GM12873 (cell line): ENCODE results near the gene FA2H.

Source experiments
- TF ChIP-seq, protein P1 (sequence below): IDR thresholded peaks from 2 replicates; pipeline ENCODE4 v1.5.1; 2012; ENCODE audit warnings: low read depth, mild to moderate bottlenecking, moderate library complexity, low read length, control low read depth; ENCODE audit not compliant: insufficient read depth; ENCODE audit errors: missing control alignments

FA2H gene

DNA sequence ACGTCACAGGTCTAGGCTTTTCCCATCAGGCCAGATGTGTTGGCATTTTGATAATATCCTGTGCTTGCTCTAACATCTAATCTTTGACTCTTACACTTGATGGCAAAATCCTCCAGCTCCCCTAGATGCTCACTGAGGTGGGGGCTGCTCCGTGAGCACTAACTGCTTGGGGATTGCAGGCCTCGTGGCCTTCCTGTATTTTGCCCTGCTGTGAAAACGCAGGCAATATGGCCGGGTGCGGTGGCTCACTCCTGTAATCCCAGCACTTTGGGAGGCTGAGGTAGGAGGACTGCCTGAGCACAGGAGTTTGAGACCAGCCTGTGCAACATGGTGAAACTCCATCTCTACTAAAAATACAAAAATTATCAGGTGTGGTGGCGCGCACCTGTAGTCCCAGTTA, 64.2 kb downstream of the FA2H start:
- TF ChIP-seq, protein P1, sequence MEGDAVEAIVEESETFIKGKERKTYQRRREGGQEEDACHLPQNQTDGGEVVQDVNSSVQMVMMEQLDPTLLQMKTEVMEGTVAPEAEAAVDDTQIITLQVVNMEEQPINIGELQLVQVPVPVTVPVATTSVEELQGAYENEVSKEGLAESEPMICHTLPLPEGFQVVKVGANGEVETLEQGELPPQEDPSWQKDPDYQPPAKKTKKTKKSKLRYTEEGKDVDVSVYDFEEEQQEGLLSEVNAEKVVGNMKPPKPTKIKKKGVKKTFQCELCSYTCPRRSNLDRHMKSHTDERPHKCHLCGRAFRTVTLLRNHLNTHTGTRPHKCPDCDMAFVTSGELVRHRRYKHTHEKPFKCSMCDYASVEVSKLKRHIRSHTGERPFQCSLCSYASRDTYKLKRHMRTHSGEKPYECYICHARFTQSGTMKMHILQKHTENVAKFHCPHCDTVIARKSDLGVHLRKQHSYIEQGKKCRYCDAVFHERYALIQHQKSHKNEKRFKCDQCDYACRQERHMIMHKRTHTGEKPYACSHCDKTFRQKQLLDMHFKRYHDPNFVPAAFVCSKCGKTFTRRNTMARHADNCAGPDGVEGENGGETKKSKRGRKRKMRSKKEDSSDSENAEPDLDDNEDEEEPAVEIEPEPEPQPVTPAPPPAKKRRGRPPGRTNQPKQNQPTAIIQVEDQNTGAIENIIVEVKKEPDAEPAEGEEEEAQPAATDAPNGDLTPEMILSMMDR = no peak

DNA sequence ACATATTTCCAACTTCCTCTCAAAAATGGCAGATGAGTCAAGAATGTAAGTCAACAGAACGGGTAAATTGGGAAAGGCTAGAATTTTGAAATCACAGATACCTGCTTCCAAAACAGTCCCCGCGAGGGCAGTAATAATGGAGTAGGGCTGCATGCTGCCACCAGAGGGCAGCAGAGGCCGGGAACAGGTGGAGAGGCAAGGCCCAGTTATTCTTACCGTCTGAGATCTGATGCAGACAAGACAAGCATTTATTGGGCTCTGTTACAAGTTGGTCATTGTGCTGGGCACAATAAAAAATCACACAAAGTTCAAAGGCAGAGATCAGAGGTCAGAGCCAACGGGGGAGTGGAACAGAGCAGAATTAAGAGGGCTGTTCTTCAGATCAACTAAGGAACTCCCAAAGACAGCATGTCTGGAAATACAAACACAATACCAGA, 65.2 kb downstream of the FA2H start:
- TF ChIP-seq, protein P1 = peak; percentile 96

DNA sequence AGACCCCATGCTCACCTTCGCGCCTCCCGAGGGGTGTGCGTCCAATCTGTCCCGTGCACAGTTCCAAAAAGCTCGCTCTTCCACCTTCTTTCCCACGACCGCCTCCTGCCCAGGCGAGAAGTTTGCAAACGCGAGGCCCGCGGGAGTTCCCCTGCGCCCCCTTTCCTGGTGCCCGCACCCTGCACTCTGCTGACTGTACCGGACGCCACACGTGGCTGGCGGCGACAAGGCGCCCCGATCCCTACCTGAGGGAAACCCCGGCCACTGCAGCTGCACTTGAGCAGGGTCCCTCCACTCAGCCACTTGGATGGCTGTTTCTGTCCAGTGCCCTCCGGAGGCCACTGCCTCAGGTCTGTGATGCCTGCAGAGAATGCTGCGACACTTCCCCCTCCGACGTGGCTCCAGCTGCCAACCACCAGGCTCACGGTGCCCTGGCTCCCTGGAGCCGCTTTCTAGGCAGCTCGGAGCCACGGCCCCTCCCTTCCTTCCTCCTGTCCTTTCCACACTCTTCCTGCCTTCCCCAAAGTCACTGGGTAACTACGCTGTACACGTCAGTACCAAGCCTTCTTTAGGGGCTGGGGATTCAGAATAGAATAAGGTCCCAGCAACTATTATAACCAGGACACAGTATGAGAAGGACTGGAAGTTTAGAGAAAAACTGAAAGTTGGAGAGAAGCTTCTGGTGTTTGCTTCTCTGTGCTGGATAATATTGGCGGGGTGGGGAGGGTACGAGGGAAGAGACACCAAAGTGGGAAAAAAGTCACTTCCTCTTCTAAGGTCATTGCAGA, 74.0 kb downstream of the FA2H start, which contains the start of gene MLKL:
TSS of gene MLKL (minus strand) at position 425 of the 788 bp plus-strand sequence. CDS start 5,105 bp downstream, outside the sequence.
- TF ChIP-seq, protein P1 = peak; percentile 19

DNA sequence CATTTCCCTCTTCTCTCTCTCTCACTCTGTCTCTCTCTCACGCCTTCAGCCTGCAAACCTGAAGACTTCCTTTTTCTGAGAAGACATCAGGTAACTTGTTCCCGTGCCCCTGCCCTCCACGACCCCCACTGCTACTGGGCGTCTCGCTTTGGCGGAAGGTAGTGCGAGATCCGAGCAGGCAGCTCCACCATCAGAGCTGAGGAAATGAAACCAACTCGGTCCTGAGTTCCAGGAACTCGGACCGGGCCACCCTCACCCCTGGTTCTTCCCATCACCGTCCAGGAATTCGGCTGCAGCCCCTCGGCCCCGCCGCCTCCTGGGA, 74.5 kb downstream of the FA2H start:
- TF ChIP-seq, protein P1 = no peak

DNA sequence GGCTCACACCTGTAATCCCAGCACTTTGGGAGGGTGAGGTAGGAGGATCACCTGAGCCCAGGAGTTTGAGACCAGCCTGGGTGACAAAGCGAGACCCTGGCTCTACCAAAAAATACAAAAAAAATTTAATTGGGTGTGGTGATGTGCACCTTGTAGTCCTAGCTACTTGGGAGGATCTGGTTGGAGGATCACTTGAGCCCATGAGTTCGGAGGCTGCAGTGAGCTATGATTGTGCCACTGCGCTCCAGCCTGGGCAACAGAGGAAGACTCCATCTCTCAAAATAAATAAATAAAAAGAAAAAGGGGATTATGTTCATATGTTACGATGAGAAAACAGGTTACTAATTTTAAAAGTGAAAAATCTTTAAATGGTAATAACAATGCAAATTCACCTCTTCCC, 75.0 kb downstream of the FA2H start:
- TF ChIP-seq, protein P1 = no peak

DNA sequence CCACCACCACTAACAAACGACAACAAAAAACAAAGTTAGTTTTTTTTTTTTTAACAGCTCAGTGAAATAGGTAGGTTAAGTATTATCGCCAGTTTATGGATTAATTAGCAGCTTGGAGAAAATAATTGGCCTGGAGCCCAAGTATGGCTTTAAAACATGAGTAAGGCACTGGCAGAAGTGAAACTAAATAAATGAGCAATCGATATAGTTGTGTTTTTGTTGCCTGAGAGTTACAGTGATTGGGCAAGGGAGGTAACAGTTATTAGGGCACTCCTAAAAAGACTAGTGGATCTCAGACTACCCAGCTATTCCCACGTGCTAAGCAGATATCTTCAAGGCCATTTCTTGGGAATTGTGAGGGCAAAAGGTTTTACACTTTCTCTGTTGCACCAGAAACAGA, 76.4 kb downstream of the FA2H start:
- TF ChIP-seq, protein P1 = no peak

DNA sequence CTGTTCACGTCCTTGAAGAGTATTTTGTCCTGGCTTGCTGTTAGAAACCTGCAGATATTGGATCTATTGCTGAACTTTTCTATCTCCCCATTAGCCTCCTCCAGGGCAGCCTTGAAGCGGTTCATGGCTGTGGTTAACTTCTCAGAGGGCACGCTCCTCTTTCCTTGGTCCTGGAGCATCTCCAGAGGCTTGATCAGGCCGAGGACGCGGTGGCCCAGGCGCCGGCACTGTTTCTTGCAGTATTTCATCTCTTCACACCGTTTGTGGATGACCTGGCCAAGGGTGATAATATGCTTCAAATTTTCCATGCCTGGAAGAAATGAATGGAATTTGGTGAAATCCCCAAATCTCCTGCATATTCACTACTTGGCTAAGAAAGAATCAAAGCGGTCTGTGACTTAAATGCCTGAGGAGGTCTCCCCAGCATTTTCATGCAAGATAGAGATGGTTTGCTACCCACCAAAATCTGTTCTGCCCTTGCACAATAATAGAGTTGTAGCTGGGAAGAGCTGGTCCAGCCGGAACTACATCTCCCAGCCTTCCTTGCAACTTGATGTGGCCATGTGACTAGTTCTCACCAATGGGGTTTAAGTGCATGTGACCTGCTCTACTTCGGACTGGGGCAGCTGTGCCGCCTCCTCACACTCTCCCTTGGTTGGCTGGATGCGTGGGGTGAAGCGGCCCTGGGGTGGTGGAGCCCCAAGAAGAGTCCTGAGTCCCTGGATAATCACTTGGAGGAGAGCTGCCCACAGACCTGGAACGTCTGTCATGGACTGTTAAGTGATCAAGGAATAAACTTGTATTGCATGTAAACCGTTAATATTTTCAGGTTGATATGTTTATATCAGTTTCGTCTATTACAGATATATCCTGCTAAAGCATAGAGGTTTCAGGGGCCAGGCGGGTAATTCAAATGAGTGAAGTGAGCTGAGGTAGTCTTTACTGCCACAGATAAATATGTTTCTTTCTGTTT, 78.9 kb downstream of the FA2H start:
- TF ChIP-seq, protein P1 = no peak
